VCaP (cell line): Measurements from ENCODE around the gene GNG14.
"Not testable (repeated sequence)": the region's sequence is repeated elsewhere in the genome, so short reads cannot be mapped to it uniquely, and the experiment has no call there.

Experiments used
- H3K27ac ChIP-seq: fragments of 450-650 bp; 2 replicates; pipeline ENCODE4 v1.5.1; 2017
- TF ChIP-seq, protein P1 (sequence below): fragments of 450-650 bp; conservative IDR thresholded peaks from 2 replicates; pipeline ENCODE4 v1.5.1; 2017; ENCODE audit warnings: mild to moderate bottlenecking, moderate library complexity

GNG14 gene

DNA sequence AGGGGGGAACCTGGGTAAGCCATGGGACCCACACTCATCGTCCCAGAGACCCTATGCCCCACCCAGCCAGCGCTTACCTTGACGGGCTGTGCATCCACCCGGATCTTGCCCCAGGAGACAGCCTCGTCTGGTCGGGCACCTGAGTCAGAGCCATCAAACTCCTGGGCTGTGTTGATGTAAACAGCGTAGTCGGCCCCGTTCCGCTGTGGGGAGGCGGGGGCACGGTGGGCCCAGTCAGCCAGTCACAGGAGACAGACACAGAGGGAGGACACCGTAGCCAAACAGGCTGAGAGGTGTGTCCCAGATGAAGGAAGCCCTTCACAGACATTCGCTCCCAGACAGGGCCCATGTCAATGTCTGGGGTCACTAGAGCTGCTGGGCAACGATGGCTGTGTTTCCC, 11.9 kb upstream of the GNG14 start:
- TF ChIP-seq, protein P1, sequence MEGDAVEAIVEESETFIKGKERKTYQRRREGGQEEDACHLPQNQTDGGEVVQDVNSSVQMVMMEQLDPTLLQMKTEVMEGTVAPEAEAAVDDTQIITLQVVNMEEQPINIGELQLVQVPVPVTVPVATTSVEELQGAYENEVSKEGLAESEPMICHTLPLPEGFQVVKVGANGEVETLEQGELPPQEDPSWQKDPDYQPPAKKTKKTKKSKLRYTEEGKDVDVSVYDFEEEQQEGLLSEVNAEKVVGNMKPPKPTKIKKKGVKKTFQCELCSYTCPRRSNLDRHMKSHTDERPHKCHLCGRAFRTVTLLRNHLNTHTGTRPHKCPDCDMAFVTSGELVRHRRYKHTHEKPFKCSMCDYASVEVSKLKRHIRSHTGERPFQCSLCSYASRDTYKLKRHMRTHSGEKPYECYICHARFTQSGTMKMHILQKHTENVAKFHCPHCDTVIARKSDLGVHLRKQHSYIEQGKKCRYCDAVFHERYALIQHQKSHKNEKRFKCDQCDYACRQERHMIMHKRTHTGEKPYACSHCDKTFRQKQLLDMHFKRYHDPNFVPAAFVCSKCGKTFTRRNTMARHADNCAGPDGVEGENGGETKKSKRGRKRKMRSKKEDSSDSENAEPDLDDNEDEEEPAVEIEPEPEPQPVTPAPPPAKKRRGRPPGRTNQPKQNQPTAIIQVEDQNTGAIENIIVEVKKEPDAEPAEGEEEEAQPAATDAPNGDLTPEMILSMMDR = no peak
- no peak overlapping the region for H3K27ac ChIP-seq

DNA sequence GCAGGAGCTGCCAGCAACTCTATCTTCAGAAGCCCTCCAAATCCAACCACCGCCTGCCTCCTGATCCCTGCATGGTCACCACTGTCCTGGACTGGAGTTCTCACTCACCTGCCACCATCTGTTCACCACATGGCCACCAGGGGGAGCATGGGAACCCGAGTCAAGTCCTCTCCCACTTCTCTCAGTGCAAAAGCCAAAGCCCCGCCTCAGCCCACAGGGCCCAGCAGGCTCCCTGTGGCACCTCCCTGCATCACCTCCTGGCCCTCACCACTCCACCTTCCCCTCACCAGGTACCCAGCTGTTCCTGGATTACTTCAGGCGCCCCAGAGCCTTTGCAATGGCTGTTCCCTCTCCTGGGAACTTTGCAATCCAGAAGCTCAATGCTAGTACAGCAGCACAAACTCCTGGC, 11.4 kb upstream of the GNG14 start:
- no peak overlapping the region for H3K27ac ChIP-seq
- TF ChIP-seq, protein P1 = peak; percentile 90

DNA sequence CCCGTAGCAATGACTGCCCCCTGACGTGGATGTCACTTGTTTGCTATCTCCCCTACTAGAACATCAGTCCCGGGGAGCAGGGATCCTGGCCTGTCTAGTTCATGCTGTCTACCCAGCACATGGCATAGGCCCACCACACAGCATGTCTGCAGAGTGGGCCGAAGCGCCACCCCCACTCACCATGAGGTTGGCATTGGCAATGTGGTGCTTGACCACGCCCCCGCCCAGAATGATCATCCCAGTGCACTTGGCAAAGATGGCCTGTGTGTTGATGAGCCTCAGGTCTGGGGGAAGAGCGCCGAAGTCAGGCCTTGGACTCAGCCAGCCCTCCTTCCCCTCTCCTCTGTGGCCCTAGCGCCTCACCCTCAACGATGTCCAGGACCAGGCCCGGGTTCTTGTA, 10.9 kb upstream of the GNG14 start:
- TF ChIP-seq, protein P1 = no peak
- H3K27ac ChIP-seq = no peak overlapping the region

DNA sequence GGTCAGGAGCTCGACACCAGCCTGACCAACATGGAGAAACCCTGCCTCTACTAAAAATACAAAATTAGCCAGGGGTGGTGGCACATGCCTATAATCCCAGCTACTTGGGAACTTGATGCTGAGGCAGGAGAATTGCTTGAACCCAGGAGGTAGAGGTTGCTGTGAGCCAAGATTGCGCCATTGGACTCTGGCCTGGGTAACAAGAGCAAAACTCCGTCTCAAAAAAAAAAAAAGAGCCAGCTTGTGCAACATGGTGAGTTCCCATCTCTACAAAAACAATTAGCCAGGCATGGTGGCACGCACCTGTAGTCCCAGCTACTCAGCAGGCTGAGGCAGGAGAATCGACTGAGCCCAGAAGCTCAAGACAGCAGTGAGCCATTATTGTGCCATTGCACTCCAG, 9.8 kb upstream of the GNG14 start:
- not testable (repeated sequence) for H3K27ac ChIP-seq

DNA sequence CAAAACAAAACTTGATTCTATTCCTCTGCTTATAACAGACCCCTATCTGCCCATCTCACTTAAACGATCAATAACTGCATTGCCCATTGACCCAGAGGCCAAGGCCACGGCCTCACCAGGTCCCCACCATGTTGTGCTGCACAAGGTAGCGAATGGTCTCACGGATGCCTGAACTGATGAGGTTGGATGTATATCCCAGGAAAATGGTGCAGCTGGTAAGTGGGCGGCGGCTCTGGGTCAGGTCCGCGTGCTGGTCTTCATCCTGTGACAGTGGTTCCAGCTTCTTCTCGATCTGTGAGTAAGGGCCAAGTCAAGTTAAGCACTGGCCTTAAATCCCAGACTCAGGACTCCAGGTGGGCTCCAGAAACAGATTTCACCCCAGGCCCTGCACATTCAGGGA, 7.8 kb upstream of the GNG14 start:
- TF ChIP-seq, protein P1 = no peak
- H3K27ac ChIP-seq = peak overlapping the region; percentile 100

DNA sequence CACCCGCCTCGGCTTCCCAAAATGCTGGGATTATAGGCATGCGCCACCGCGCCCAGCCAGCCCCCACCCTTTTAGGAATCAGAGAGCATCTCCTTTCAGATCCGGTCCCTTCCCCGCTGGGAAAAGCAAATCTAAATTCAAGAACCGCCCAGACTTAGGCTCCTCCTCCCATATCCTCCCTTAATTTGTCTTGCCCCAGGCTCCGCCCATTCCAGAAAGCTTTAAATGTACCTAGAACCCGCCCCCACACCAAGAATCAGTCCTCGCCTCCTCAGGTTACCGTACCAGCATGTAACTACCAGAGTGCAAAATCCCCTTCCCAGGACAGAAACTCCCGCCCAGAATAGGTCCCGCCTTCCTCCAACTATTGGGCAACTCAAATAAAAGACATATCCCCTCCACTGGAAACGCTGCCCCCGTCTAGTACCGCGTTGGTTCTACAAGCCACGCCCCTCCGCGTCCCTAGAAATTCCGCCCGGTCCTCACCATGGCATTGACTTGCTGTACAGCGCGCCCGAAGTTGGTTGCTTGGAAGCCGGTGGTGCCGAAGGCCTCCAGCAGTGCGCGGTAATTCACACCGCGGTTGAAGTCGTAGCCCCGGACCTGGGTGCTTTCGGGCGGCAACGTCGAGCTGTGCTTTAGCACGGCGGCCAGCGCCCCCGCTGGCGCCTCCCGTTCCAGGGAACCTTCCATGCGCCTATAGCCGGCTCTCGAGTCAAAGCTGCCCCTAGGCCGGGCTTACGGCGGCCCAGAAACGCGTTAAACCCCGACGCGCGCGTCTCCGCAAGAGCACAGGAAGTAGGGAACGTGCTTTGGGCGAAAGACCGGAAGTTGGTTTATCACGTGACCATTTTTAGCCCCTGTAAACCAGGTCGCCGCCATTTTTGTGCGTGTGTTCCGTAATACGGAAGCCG, 6.5 kb upstream of the GNG14 start, which contains the start of gene DHPS:
Gene DHPS (minus strand): TSS at position 807 of the 914 bp plus-strand sequence. CDS start 114 bp downstream, at position 693.
- H3K27ac ChIP-seq = peak within 1 kb of the TSS; percentile 100
- TF ChIP-seq, protein P1 = no peak

DNA sequence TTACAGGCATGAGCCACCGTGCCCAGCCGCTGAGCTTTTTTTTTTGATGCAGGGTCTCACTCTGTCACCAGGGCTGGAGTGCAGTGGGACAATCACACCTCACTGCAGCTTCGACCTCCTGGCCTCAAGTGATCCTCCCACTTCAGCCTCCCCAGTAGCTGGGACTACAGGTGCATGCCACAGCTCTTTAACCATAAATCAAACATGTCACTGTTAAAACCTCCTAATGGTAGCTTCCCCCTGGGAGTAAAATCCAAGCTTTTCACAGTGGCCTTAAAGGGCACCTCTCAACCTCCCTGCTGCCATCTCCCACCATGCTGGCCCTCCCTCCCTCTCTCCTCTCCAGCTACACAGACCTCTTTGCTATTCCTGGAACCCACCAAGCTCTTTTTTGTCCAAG, 2.0 kb upstream of the GNG14 start:
- no peak overlapping the region for H3K27ac ChIP-seq

More for the DNA sequence above, 2.0 kb upstream of the GNG14 start:
- TF ChIP-seq, protein P1 = no peak
